GM18951 (cell line): ENCODE data around the gene SSTR1.

Experiments used
- POLR2A ChIP-seq: IDR thresholded peaks from 4 replicates; pipeline ENCODE4 v1.6.1; 2011; ENCODE audit warnings: mild to moderate bottlenecking; ENCODE audit not compliant: insufficient read length, insufficient read depth; ENCODE audit errors: extremely low read depth
- in situ Hi-C: fragments of 300-500 bp; cut with MboI; formaldehyde crosslinking; loops from one replicate; pipeline ENCODE4 v1.12.0; 2022; ENCODE audit warnings: low sequenced_read_pairs, mixed read lengths, inconsistent platforms; ENCODE audit not compliant: unreplicated experiment

The SSTR1 gene

GRCh38 chr14:38261620-38262019 is 53.9 kb downstream of the SSTR1 start:
- in situ Hi-C loops = no loop called here
- TF ChIP-seq POLR2A = no peak
